HUES64 (cell line): ENCODE measurements around the gene PFKM.
A peak's percentile ranks its signal among the peaks of the same experiment; 100 is the strongest.
"Not testable (repeated sequence)": the region's sequence is repeated elsewhere in the genome, so short reads cannot be mapped to it uniquely, and the experiment has no call there.

ENCODE experiments used
- H3K27ac ChIP-seq: 2 replicates; pipeline ENCODE4 v1.7.0; 2013; ENCODE audit warnings: low read depth, low read length, inconsistent platforms
- H3K27me3 ChIP-seq: 2 replicates; pipeline ENCODE4 v1.6.1; 2013; ENCODE audit warnings: mild to moderate bottlenecking, low read length; ENCODE audit not compliant: insufficient read depth
- H3K36me3 ChIP-seq: 2 replicates; pipeline ENCODE4 v1.6.1; 2013; ENCODE audit warnings: mild to moderate bottlenecking, low read length; ENCODE audit not compliant: insufficient read depth
- H3K4me1 ChIP-seq: 2 replicates; pipeline ENCODE4 v1.6.1; 2013; ENCODE audit warnings: mild to moderate bottlenecking, low read length, moderate library complexity; ENCODE audit not compliant: insufficient read depth
- H3K4me3 ChIP-seq: 2 replicates; pipeline ENCODE4 v1.5.1; 2013; ENCODE audit warnings: mild to moderate bottlenecking, low read length, moderate library complexity
- H3K9ac ChIP-seq: 2 replicates; pipeline ENCODE4 v1.6.1; 2013; ENCODE audit warnings: mild to moderate bottlenecking, low read depth, low read length
- H3K9me3 ChIP-seq: 2 replicates; pipeline ENCODE4 v1.6.1; 2013; ENCODE audit warnings: low read depth, low read length; ENCODE audit not compliant: insufficient read depth
- WGBS: fragments of 150-250, 120-280 bp; methylation state at CpG from one replicate; pipeline ENCODE4 v1.1.7; 2013; ENCODE audit warnings: missing lambda C conversion rate; 5-methylcytosine and 5-hydroxymethylcytosine counted together

Gene PFKM

GRCh38 chr12:48129376-48129775, 10.2 kb downstream of the PFKM start:
- H3K27me3 ChIP-seq = no peaks in the 10 kb centered on the region
- no peak overlapping the region for H3K27ac ChIP-seq
- WGBS = 100% methylated on average over 1 of the region's 1 CpG
- H3K36me3 ChIP-seq = peaks cover 96% of the 10 kb centered on the region
- no peaks in the 10 kb centered on the region for H3K9me3 ChIP-seq
- no peaks in the 10 kb centered on the region for H3K4me1 ChIP-seq
- H3K4me3 ChIP-seq = no peak overlapping the region
- H3K9ac ChIP-seq = no peak overlapping the region

- 99% methylated on average over 2 of the region's 2 CpGs for WGBS
- Histone ChIP-seq H3K4me3 (no peak overlapping the region), H3K27ac (no peak overlapping the region), H3K27me3 (no peaks in the 10 kb centered on the region), H3K4me1 (no peaks in the 10 kb centered on the region), H3K36me3 (peaks cover 97% of the 10 kb centered on the region), H3K9ac (no peak overlapping the region), H3K9me3 (no peaks in the 10 kb centered on the region)
Measured at GRCh38 chr12:48131517-48131916, 12.4 kb downstream of the PFKM start.

- 96% methylated on average over 14 of the region's 14 CpGs for WGBS
- Histone ChIP-seq H3K4me3 (no peak overlapping the region), H3K27me3 (no peaks in the 10 kb centered on the region), H3K36me3 (peaks cover 93% of the 10 kb centered on the region), H3K9ac (no peak overlapping the region), H3K9me3 (no peaks in the 10 kb centered on the region), H3K27ac (no peak overlapping the region), H3K4me1 (no peaks in the 10 kb centered on the region)
Measured at GRCh38 chr12:48132826-48133225, 13.7 kb downstream of the PFKM start.

GRCh38 chr12:48135027-48135426, 15.9 kb downstream of the PFKM start:
- H3K9ac ChIP-seq = no peak overlapping the region
- peaks cover 92% of the 10 kb centered on the region for H3K36me3 ChIP-seq
- no peaks in the 10 kb centered on the region for H3K9me3 ChIP-seq
- no peaks in the 10 kb centered on the region for H3K4me1 ChIP-seq
- no peaks in the 10 kb centered on the region for H3K27me3 ChIP-seq
- 94% methylated on average over 5 of the region's 5 CpGs for WGBS
- no peak overlapping the region for H3K27ac ChIP-seq
- no peak overlapping the region for H3K4me3 ChIP-seq

GRCh38 chr12:48142818-48143674, 23.9 kb downstream of the PFKM start:
- Histone ChIP-seq H3K27me3 (no peaks in the 10 kb centered on the region), H3K9ac (peak overlapping the region; percentile 16; the same call in 1 of the 2 replicates), H3K36me3 (peaks cover 96% of the 10 kb centered on the region), H3K9me3 (no peaks in the 10 kb centered on the region), H3K4me1 (peaks cover 22% of the 10 kb centered on the region), H3K4me3 (peak overlapping the region; percentile 14; the same call in 1 of the 2 replicates), H3K27ac (peak overlapping the region; percentile 95; the same call in 1 of the 2 replicates)
- 68% methylated on average over 7 of the region's 7 CpGs for WGBS

- Histone ChIP-seq H3K27ac (peak overlapping the region; percentile 95; the same call in 1 of the 2 replicates), H3K27me3 (no peaks in the 10 kb centered on the region), H3K9ac (no peak overlapping the region), H3K36me3 (peaks cover 93% of the 10 kb centered on the region), H3K4me1 (peaks cover 22% of the 10 kb centered on the region), H3K9me3 (no peaks in the 10 kb centered on the region), H3K4me3 (no peak overlapping the region)
- 97% methylated on average over 2 of the region's 2 CpGs for WGBS
Measured at GRCh38 chr12:48143898-48144297, 24.7 kb downstream of the PFKM start.

GRCh38 chr12:48145981-48146380, 26.8 kb downstream of the PFKM start:
- H3K27ac ChIP-seq = no peak overlapping the region
- peaks cover 22% of the 10 kb centered on the region for H3K4me1 ChIP-seq
- H3K36me3 ChIP-seq = peaks cover 91% of the 10 kb centered on the region
- no peaks in the 10 kb centered on the region for H3K9me3 ChIP-seq
- H3K4me3 ChIP-seq = no peak overlapping the region
- no peak overlapping the region for H3K9ac ChIP-seq
- WGBS = 92% methylated on average over 1 of the region's 1 CpG
- no peaks in the 10 kb centered on the region for H3K27me3 ChIP-seq

- H3K27ac ChIP-seq = no peak overlapping the region
- H3K4me3 ChIP-seq = no peak overlapping the region
- 92% methylated on average over 2 of the region's 2 CpGs for WGBS
- H3K27me3 ChIP-seq = no peaks in the 10 kb centered on the region
- H3K4me1 ChIP-seq = no peaks in the 10 kb centered on the region; the same call in 1 of the 2 replicates
- peaks cover 43% of the 10 kb centered on the region for H3K36me3 ChIP-seq
- no peak overlapping the region for H3K9ac ChIP-seq
- H3K9me3 ChIP-seq = no peaks in the 10 kb centered on the region
Measured at GRCh38 chr12:48151103-48151771, 32.1 kb downstream of the PFKM start.

- not testable (repeated sequence) for H3K9ac ChIP-seq, H3K27ac ChIP-seq, H3K4me1 ChIP-seq, H3K9me3 ChIP-seq, H3K27me3 ChIP-seq, H3K4me3 ChIP-seq, H3K36me3 ChIP-seq
- WGBS = 97% methylated on average over 4 of the region's 5 CpGs
Measured at GRCh38 chr12:48155786-48156185, 36.6 kb downstream of the PFKM start.

- Histone ChIP-seq H3K27ac (no peak overlapping the region; the same call in 1 of the 2 replicates), H3K36me3 (no peaks in the 10 kb centered on the region), H3K9me3 (no peaks in the 10 kb centered on the region), H3K9ac (peak overlapping the region; percentile 33; the same call in 1 of the 2 replicates), H3K27me3 (no peaks in the 10 kb centered on the region), H3K4me1 (no peaks in the 10 kb centered on the region; the same call in 1 of the 2 replicates), H3K4me3 (peak overlapping the region; percentile 88)
- WGBS = 44% methylated on average over 8 of the region's 8 CpGs
Measured at GRCh38 chr12:48156652-48157017, 37.5 kb downstream of the PFKM start.
